ENCODE results near the gene LANCL2.

The LANCL2 gene

GRCh38 chr7:55435466-55435865 lies 70.3 kb downstream of the LANCL2 start:
- no peak overlapping the region for H3K27ac ChIP-seq
- no peaks in the 10 kb centered on the region for H3K9me3 ChIP-seq
- H3K4me1 ChIP-seq (ENCODE audit: control insufficient read depth in 1 of 2, insufficient read depth in 1 of 2, low read depth in 1 of 2, low read length in 1 of 2) = peaks cover 0 to 3% of the 10 kb centered on the region in 2 experiments
- no peaks in the 10 kb centered on the region for H3K36me3 ChIP-seq
- no peaks in the 10 kb centered on the region for H3K27me3 ChIP-seq
- TF ChIP-seq CTCF (IDR thresholded peaks at IDR 0.05) = no peak
- H3K4me3 ChIP-seq (ENCODE audit: low read depth in 1 of 2, low read length in 1 of 2) = no peak overlapping the region

DNA sequence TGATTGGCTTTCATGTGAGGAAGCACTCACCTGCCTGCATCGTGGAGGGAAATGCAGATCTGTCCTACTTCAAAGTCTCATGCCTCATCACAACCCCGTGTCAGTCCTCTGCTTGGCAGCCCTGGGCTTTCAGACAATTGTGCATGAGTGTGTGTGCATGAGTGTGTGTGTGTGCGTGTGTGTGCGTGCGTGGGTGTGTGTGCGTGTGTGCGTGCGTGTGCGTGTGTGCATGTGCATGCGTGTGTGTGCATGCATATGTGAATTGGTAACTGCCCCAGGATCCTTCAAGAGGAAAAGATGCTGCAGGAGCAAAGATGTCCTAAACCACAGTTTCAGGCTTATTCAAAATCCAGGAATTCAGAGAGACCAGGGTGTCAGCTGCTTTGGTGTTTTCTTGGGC lies 71.3 kb downstream of the LANCL2 start:
- no peak overlapping the region for H3K27ac ChIP-seq
- no peak for TF ChIP-seq CTCF (IDR thresholded peaks at IDR 0.05)
- H3K4me3 ChIP-seq (ENCODE audit: low read depth in 1 of 2, low read length in 1 of 2) = no peak overlapping the region
- H3K27me3 ChIP-seq = no peaks in the 10 kb centered on the region
- no peaks in the 10 kb centered on the region for H3K9me3 ChIP-seq
- no peaks in the 10 kb centered on the region for H3K36me3 ChIP-seq
- H3K4me1 ChIP-seq (ENCODE audit: control insufficient read depth in 1 of 2, insufficient read depth in 1 of 2, low read depth in 1 of 2, low read length in 1 of 2) = peaks cover 0 to 6% of the 10 kb centered on the region in 2 experiments

DNA sequence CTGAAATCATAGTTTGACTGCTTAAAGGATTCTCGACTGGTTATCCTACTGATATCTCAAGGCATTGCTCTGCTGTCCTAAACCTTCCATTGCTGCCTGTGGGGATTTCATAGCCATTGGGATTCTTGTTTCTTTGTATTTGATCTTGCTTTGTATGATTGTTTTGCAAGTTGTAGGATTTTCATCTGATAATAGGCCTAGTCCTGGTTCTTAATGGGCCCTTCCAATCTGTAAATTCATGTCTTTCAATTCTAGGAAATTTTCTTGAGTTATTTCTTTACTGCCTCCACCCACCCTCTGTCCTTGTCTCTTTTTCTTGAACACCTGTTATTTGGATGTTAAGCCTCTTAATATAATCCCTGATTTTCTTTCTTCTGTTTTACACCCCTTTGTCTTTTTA lies 72.2 kb downstream of the LANCL2 start:
- H3K27ac ChIP-seq = no peak overlapping the region
- no peak overlapping the region for H3K4me3 ChIP-seq (ENCODE audit: low read depth in 1 of 2, low read length in 1 of 2)
- H3K4me1 ChIP-seq (ENCODE audit: control insufficient read depth in 1 of 2, insufficient read depth in 1 of 2, low read depth in 1 of 2, low read length in 1 of 2) = peaks cover 0 to 6% of the 10 kb centered on the region in 2 experiments
- H3K36me3 ChIP-seq = no peaks in the 10 kb centered on the region
- TF ChIP-seq CTCF (IDR thresholded peaks at IDR 0.05) = no peak
- no peaks in the 10 kb centered on the region for H3K27me3 ChIP-seq
- H3K9me3 ChIP-seq = no peaks in the 10 kb centered on the region

GRCh38 chr7:55438085-55438756 lies 73.1 kb downstream of the LANCL2 start:
- no peaks in the 10 kb centered on the region for H3K27me3 ChIP-seq
- peaks cover 0 to 6% of the 10 kb centered on the region in 2 experiments for H3K4me1 ChIP-seq (ENCODE audit: control insufficient read depth in 1 of 2, insufficient read depth in 1 of 2, low read depth in 1 of 2, low read length in 1 of 2)
- no peaks in the 10 kb centered on the region for H3K36me3 ChIP-seq
- H3K27ac ChIP-seq = no peak overlapping the region
- no peaks in the 10 kb centered on the region for H3K9me3 ChIP-seq
- no peak for TF ChIP-seq CTCF (IDR thresholded peaks at IDR 0.05)
- H3K4me3 ChIP-seq (ENCODE audit: low read depth in 1 of 2, low read length in 1 of 2) = no peak overlapping the region

GRCh38 chr7:55438757-55439525 lies 73.8 kb downstream of the LANCL2 start:
- H3K27ac ChIP-seq = no peak overlapping the region
- no peak overlapping the region for H3K4me3 ChIP-seq (ENCODE audit: low read depth in 1 of 2, low read length in 1 of 2)
- H3K4me1 ChIP-seq (ENCODE audit: control insufficient read depth in 1 of 2, insufficient read depth in 1 of 2, low read depth in 1 of 2, low read length in 1 of 2) = peaks cover 0 to 6% of the 10 kb centered on the region in 2 experiments
- H3K27me3 ChIP-seq = no peaks in the 10 kb centered on the region
- no peaks in the 10 kb centered on the region for H3K36me3 ChIP-seq
- H3K9me3 ChIP-seq = no peaks in the 10 kb centered on the region
- no peak for TF ChIP-seq CTCF (IDR thresholded peaks at IDR 0.05)
